Stimulated activated CD4-positive, alpha-beta T cell treated with anti-CD3 and anti-CD28 coated beads, Interleukin-12 subunit alpha, Interleukin-12 subunit beta, amount 100 ng/mL, for 4 hours (primary cell): Measurements from ENCODE around the gene CHAF1B.

ENCODE experiments used
- DNase-seq: peaks from one replicate; pipeline ENCODE4 v3.0.0-alpha.2; 2020

The CHAF1B gene

DNA sequence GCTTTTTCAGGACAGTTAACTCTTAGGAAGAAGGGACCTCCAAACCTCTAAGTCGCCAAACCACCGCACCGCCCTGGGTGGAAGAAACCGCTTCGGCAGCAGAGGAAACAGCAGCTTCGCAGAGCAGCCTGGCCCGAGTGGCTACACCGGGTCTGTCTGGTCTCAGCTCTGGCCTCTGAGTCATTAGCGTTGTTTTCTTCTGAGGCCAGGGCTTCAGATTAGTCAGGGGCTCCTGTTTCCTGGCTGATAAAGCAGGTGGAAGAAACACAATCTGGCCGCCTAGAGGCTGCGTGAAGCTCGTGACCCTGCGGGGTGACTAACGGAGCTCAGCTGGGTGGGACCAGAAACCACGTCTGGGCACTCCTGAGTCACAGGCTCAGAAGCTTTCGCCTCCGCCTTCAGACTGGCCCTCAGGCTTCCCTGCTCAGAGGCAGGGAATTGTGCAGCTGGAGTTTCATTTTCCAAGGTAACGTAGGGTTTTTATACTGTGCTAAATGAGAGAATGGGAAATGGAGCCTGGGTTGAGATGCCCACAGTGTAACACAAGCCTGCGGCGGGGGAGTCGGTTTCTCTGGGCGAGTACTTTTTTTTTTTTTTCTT is 44.9 kb downstream of the CHAF1B start:
- DNase-seq, result peak; percentile 43

DNA sequence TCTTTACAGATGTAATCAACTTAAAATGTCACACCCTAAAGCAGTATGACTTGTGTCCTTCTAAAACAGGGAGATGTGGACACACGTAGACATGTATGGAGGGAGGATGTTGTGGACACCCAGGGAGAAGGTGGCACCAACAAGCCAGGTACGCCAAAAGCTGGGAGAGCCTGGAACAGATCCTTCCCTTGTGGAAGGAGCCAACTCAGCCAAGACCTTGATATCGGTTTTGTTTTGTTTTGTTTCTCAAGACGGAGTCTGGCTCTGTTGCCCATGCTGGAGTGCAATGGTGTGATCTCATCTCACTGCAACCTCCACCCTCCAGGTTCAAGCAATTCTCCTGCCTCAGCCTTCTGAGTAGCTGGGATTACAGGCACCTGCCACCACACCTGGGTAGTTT is 45.6 kb downstream of the CHAF1B start:
- DNase-seq, result no peak

DNA sequence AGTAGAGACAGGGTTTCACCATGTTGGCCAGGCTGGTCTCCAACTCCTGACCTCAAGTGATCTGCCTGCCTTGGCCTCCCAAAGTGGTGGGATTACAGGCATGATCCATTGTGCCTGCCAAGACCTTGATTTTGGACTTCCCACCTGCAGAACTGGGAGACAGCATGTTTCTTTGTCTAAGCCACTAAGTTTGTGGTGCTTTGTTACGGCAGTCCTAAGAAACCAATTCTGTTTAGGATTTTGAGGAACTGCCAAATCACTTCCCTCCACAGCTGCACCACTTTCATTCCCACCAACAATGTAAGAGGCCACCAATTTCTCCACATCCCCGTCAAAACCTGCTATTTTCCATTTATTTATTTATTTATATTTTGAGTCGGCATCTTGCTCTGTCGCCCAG is 46.1 kb downstream of the CHAF1B start:
- no peak for DNase-seq

DNA sequence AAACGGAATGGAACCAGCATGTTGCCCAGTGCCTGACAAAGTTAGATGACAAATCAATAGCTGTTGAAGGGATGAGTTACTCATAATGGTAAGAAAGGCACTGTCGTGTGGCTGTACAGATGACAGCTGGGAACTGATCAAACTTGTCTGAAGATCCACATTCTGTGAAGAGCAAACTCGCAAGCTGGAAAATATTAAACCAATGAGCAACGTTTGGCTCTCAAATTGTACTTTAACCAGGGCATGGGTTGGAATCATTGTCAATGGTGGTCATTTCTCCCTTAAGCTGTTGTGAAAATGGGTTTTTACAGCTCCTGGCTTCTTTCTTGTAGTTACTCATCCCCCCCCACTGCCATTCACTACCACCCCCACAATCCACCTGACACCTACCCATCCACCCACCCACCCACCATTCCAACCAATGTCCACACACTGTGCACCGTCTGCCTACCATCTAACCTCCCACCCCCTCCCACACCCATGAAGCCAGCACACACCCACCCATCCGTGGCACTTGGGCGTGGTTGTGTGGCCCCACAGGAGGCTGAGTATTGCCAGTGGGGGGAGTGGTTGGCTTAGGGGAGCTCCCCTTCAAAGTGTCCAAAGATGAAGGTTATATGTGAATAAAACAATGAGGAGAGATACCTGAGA is 48.0 kb downstream of the CHAF1B start:
- no peak for DNase-seq

DNA sequence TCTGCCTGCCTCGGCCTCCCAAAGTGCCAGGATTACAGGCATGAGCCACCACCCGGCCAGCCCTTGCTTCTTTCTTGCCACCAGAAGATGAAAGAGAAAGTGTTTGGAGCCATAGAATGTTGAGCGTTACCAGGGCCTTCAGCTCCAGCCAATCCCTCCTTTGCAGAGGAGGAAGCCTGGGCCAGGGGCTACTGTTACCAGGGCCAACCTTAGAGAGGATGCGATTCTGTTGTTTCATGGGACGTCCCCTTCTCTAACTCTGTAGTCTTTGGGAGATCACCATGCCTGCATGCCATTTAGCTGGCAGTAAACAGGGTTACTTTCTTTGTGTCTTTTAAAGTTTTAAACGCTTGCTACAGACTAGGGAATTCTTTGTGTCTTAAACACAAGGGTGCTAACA is 49.0 kb downstream of the CHAF1B start:
- no peak for DNase-seq

DNA sequence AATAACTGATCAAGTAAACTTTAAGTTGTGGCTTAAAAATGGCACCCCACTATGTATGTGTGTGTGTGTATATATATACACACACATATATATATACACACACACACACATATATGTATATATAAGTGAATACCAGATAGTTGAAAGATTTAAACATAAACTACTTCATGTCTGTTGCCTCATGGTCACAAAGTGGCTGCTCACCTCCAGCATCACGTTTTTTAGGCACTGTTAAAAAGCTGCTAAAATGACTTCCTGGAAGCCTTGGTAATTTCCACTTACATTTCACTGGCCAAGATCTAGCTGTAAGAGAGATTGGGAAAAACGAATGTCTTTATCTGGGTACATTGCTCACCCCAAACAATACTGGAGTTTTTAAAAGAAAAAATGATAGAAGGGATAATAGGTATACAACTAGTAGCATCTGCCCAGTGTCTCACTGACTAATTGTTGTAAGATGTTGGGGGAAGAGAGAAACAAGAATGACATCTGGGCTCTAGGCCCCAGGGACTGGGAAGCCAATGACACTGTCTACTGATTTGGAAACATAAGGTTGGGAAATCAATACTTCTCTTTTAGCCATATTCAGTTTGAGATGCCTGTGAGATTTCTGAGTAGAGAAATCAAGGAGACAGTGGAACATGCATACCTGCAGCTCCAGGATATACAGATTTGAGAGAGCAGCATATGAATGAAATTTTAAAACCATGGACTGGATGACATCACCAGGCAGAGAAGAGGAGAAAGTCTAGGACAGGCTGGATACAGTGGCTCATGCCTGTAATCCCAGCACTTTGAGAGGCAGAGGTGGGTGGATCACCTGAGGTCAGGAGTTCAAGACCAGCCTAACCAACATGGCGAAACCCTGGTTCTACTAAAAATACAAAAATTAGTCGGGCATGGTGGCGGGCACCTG is 51.9 kb downstream of the CHAF1B start:
- no peak for DNase-seq

DNA sequence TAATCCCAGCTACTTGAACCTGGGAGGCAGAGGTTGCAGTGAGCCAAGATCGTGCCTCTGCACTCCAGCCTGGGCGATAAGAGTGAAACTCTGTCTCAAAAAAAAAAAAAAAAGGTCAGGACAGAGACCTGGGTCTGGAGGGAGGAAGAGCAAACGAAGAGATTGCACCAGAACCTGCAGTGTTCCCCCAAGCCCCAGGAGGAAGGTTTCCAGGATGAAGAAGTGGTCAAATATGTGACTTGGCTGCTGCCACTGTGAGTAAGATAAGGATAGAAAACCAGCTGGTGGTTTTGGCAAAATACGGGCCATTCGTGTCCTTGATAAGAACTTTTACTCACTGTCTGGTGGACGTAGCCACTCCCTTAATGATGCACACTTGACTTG is 52.5 kb downstream of the CHAF1B start:
- no peak for DNase-seq

DNA sequence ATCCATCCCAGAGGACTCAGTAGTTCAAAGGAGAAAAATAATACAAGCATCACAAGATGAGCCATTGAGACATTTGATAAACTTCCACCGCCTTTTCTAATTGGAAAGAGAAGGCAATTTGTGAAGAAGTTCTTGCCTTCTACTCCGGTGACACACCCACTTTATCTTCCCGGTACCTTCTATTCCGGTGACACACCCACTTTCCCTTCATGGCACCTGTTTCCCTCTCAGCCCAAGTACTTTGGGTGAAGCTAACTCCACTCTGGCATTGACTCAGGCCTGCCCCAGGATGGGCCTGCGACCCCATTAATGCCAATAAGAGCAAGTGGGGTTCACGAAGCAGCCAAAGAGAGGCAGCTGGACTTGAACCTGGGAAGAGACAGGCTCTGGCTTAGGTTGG is 56.5 kb downstream of the CHAF1B start:
- no peak for DNase-seq

DNA sequence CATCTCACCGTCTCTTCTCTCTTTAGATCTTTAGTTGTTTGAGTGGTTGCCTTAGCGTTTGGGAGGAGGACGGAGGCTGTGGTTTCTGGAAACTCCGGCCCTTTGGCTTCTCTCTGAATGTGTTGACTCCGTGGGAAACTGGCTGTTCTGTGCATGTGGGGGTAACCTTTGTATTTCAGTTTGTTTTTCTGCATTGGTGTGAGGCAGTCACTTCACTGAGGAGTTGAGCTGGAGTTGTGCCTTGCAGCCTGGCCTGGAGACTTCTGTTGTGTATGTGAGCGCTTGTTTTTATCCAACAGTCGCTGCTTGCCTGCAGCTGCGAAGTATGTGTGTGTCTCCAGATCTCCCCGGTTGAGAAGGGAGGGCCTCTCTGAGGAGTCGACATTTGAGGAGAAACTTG is 61.1 kb downstream of the CHAF1B start:
- DNase-seq, result no peak

DNA sequence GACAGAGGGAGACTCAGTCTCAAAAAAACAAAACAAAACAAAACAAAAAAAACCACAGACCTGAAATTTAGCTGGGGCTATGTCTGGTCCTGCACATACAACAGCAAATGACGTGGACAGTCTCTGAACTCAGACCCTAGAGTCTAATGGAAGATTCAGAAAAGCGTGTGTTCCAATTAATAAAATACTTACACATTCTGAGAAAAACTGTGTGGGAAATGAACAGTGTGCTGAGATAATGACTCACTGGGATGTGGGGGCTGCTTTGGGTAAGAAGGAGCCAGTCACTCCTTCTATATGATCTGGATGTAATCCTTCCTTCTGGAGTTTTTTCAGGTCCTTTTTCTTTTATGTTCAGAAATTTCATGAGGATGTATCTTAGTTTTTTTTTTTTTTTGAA is 65.3 kb downstream of the CHAF1B start:
- no peak for DNase-seq

DNA sequence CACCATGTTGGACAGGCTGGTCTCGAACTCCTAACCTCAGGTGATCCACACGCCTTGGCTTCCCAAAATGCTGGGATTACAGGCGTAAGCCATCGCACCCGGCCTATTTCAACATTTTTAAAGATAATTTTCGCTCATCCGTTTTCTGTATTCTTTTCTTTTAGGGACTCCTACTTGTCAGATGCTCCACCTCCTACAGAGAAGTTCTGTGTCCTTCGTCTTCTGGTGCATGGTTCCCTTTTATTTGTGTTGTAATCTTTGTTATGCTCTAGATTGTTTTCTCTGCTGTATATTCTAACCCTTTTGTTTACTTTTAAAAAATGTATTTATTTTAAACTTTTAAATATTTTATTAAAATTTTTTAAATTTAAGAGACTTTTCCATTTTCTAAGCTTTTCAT is 66.3 kb downstream of the CHAF1B start:
- DNase-seq, result no peak

DNA sequence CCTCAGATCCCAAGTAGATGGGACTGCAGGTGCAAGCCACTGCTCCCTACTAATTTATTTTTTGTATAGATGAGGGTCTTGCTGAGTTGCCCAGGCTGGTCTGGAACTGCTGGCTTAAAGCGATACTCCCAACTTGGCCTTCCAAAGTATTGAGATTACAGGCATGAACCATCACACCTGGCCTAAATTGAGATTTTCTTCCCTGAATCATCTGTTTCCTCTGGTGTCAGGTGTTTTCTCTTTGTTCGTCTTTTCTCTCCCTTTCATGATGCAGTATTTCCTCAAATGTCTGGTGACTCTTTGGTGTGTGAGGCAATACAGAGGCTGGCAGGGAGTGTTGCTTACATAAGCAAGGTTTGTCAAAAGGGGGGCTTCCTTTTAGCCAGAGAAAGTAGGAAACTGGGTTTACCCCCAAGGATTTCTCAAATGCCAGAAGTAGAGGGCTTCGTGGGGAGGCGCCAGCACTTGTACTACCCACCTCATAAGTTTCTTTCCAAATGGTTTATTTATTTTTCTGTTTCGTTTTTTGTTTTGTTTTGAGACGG is 67.2 kb downstream of the CHAF1B start:
- no peak for DNase-seq

DNA sequence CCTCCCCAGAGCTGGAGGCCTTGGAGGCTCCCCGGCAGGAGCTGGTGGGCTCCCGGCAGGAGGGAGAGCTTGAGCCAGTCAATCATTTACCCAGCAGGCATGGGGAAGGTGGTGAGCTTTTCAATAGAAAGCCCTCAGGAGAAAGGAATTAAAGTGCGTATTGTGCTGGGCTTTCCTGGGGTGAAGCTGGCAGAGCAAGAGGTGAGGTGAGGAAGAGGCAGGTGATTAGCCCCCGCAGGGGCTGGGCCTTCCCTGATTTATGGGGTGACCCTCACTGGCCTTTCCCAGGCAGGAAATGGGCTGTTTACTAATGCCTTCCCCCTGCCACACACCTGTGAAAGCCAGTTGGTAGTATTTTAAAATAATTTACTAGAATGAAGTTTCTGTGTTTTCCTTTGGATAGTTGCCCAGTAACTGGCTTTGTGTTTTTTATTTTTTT is 68.9 kb downstream of the CHAF1B start:
- DNase-seq, result no peak

DNA sequence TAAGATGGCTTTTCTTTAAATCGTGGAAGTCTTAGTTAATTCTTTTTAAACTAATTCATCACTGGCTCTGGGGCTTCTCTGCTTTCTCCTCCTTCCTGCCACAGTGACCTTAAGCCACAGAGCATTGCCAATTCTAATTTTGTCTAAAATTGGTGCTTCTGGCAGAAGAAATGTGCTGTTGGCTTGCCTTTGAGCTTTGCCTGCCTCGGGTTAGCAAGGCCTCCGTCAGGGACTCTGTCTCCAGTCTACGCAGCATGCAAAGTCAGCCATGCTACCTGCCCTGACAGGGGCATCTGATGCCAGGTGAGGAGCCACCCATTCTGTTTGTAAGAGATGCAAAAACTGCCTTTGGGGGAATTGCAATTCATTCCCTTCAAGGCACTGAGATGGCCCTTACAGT is 69.5 kb downstream of the CHAF1B start:
- no peak for DNase-seq

DNA sequence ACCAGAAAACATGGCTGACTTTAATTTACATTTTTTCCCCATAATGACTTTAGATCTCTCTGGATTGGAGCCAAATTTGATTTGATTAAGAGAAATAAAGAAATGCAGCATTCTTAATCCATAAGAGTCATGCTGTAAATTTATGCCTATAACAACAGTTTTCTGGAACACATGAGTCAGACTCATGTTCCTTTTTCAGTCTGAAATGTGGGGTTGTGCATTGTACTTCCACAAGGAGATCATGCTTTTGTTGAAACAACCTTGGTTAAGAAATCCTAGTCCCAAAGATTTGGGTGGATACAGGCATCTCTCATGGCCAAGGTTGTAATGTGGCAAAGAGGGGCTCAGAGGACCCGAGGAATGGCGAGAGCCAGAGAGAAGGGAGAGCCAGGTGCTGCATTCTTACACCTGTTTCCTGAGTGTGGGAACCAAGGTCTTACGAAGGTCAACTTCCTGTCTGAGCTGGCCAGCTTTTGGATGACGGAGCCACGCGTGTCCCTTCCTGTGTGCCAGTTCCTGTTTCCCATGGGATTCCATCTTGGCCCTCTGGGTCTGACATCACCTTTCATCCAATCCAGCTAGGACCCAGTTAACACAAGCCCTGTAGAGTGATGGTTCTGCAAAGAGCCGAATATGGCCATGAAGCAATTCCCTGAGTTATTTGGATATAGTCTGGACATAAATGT is 71.7 kb downstream of the CHAF1B start:
- no peak for DNase-seq

DNA sequence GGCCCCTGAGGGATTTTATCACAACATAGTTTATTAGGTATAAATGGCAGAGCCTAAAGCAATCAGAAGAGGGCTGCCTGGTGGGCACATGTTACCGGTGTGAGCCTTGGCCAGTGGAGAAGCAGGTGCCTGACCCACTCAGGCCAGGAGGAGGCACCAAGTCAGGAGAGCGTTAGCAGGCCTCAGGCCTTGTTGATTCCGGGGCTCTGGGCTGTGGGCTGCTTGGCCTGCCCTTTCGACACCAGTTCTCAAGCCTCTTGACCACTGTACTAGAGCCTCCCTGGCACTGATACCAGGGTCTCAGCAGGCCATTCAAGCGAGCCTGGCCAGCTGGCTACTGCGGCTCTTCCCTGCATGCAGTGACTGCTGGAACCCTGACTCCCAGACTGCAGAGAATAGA is 73.9 kb downstream of the CHAF1B start:
- DNase-seq, result no peak

DNA sequence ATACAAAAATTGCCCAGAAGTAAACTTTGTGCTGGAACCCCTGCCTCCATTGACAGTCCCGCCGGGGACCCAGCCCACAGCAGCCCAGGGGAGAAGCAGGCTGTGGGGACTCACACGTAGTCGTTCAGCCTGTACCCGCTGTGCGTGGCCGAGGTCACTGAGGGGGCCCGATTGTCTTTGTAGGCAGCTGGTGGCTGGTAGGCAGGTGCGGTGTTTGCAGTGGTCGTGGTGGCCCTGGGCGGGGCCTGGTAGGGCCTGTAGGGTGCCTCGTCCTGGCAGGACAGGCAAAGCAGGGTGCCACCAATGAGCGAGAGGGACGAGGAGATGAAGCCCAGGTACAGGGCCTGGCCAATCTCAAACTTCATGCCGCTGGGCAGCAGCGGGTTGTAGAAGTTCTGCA is 75.7 kb downstream of the CHAF1B start:
- no peak for DNase-seq

DNA sequence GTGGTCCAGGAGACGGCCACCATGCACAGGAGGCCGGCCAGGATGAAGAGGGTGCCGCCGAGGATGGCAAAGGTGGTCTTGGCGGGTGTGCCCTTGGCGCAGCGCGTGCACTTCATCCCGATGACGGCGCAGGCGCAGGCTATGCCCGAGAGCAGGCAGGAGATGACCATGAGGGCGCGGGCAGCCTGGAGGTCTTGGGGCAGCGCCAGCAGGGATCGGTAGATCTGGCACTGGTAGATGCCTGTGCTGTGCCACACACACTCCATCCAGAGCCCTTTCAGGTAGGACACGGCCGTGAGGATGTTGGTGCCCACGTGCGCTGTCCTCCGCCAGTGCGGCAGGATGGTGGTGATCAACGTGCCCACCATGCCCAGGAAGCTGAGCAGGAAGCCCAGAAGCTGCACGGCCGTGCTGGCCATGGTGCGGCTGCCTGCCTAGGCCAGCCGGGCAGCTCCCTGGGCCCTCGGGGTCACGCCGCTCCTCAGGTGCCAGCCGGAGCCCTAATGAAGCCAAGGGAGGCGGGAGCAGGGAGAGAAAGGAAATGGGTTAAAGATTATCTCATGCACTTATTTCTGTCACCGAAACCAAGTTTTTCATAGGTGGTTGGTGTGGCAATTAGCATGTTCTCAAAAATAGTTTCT is 76.2 kb downstream of the CHAF1B start:
- DNase-seq, result no peak

DNA sequence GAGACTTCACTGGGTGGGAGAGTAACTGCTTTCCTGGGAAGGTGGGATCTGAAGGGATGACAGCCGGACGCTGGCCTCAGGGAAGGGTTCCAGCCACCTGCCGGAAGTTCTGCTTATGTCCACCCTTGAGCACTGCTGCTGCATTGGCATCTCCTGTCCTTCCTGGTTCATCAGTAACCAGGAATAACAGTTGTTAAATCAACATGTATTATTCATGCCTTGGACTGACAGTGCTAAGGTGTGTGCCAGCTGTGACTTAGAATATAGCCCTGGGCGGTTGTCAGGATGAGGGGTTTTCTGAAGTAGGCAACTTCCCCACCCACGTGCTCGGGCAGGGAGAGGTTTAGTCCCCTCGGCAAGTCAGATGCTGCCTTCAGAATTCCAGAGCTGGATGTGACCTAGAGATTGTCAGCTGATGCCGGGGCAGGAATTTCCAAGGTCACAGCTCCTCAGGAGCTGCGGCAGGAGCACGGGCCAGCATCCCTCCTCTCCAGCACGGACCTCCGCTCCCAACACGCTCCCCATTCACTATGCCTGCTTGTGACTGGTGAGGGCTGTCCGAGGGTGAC is 76.8 kb downstream of the CHAF1B start:
- DNase-seq, result no peak

DNA sequence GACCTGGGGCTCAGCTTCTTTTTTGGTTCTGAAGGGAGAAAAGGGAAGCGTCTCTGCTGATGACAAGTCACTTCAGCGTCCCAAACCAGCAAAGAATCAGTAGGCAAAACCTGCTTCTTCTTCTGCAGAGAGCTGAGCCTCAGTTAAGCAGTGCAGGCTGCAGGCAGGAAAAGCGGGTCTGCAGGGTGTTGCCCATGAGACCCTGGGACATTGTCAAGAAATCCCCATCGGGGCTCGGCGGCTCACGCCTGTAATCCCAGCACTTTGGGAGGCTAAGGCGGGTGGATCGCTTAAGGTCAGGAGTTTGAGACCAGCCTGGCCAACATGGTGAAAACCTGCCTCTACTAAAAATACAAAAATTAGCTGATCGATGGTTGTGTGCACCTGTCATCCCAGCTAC is 78.0 kb downstream of the CHAF1B start:
- DNase-seq, result no peak

DNA sequence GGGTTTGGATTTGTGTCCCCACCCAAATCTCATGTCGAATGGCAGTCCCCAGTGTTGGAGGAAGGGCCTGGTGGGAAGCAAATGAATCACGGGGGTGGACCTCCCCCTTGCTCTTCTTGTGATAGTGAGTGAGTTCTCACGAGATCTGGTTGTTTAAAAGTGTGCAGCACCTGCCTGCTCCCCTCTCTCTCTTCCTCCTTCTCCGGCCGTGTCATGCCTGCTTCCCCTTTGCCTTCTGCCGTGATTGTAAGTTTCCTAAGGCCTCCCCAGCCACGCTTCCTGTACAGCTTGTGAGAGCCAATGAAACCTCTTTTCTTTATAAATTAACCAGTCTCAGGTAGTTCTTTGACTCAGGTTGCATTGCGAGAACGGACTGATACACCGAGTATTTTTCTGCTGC is 78.8 kb downstream of the CHAF1B start:
- DNase-seq, result no peak

DNA sequence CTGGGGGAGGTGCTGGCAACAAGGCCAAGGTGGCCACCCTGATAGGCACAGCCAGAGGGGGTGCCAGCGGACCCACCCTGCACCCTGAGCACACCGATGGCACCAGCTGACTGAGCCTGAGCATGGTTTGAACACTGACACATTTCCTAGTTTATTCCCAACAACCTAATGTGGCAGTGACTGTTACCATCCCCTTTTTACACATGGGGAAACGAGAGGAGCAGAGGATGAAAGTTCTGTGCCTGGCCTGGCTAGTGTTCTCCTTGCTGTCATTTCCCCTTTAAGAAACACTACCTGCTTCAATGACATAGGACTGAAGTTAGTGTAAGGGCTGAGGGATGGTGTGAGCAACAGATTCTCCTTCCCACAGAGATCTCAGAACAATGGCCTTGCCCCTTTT is 79.4 kb downstream of the CHAF1B start:
- DNase-seq, result no peak
